Endodermal cell (in vitro differentiated cells): ENCODE results near the gene DDX39B. TPM values are rescaled to one million over a fixed set of nuclear protein-coding genes. Genes with fewer than 3 reads are reported as not detected.
"Not testable (repeated sequence)": the region's sequence is repeated elsewhere in the genome, so short reads cannot be mapped to it uniquely, and the experiment has no call there.

Experiments used
- DNase-seq: peaks from one replicate; pipeline ENCODE4 v3.0.0-alpha.2; 2017
- H3K27ac ChIP-seq: 2 replicates; pipeline ENCODE4 v1.5.1; 2013; ENCODE audit warnings: mild to moderate bottlenecking, low read depth, low read length, moderate library complexity
- H3K27me3 ChIP-seq: 2 replicates; pipeline ENCODE4 v1.6.1; 2013; ENCODE audit warnings: mild to moderate bottlenecking, low read length, moderate library complexity; ENCODE audit not compliant: insufficient read depth, control insufficient read depth, poor library complexity, severe bottlenecking
- H3K36me3 ChIP-seq: 2 replicates; pipeline ENCODE4 v1.7.0; 2013; ENCODE audit warnings: mild to moderate bottlenecking, low read length, moderate library complexity; ENCODE audit not compliant: control insufficient read depth, insufficient read depth
- H3K4me1 ChIP-seq: one replicate; pipeline ENCODE4 v1.7.0; 2013; ENCODE audit warnings: low read length; ENCODE audit not compliant: control insufficient read depth, insufficient read depth
- H3K4me3 ChIP-seq: 2 replicates; pipeline ENCODE4 v1.5.1; 2013; ENCODE audit warnings: mild to moderate bottlenecking, low read length, moderate library complexity
- H3K9ac ChIP-seq: 2 replicates; pipeline ENCODE4 v1.6.1; 2013; ENCODE audit warnings: mild to moderate bottlenecking, low read length, moderate library complexity; ENCODE audit not compliant: poor library complexity, severe bottlenecking; ENCODE audit errors: extremely low read depth
- H3K9me3 ChIP-seq: 2 replicates; pipeline ENCODE4 v1.6.1; 2013; ENCODE audit warnings: mild to moderate bottlenecking, low read length, moderate library complexity; ENCODE audit not compliant: control insufficient read depth
- H3K27ac Mint-ChIP-seq: 2 replicates; pipeline ENCODE4 v1.8.0; 2020; ENCODE audit warnings: mixed read lengths
- H3K27me3 Mint-ChIP-seq: 2 replicates; pipeline ENCODE4 v1.8.0; 2021; ENCODE audit warnings: mild to moderate bottlenecking, mixed read lengths; ENCODE audit not compliant: insufficient read depth
- H3K36me3 Mint-ChIP-seq: 2 replicates; pipeline ENCODE4 v1.8.0; 2020; ENCODE audit warnings: low read depth, mixed read lengths
- H3K4me1 Mint-ChIP-seq: 2 replicates; pipeline ENCODE4 v1.8.0; 2020; ENCODE audit warnings: mixed read lengths
- H3K4me3 Mint-ChIP-seq: 2 replicates; pipeline ENCODE4 v1.8.0; 2020; ENCODE audit warnings: mild to moderate bottlenecking, moderate library complexity, mixed read lengths
- H3K9me3 Mint-ChIP-seq: 2 replicates; pipeline ENCODE4 v1.8.0; 2020; ENCODE audit warnings: mild to moderate bottlenecking, mixed read lengths
- WGBS, 2 experiments: methylation state at CpG; one replicate each; pipeline versions ENCODE4 v1.1.5 to v1.1.7; 2013; ENCODE audit warnings: missing lambda C conversion rate in 2 of 2, mixed read lengths in 1 of 2; ENCODE audit not compliant: insufficient coverage in 1 of 2, insufficient read length in 1 of 2; 5-methylcytosine and 5-hydroxymethylcytosine counted together
- total RNA-seq, 2 donors: library from RNA; stranded (reverse); fragmentation: NEBNext Ultra II Directional in 1 of 2; extraction: Animal tissue kit (Norgen Biotek cat#: 25700) in 1 of 2; gene quantifications; 2 replicates in 1 of 2; 3 replicates in 1 of 2; pipeline ENCODE4 v1.2.1, GENCODE V29; 2021
- TF ChIP-seq, protein P1 (sequence below): fragments of 200-600 bp; sonication (generic); conservative IDR thresholded peaks from 2 replicates; pipeline ENCODE4 v1.5.0; 2021; ENCODE audit warnings: antibody characterized with exemption, mild to moderate bottlenecking

DDX39B gene
- total RNA-seq, 2 donors from 2014 or later, result 572 to 654 TPM

DNA sequence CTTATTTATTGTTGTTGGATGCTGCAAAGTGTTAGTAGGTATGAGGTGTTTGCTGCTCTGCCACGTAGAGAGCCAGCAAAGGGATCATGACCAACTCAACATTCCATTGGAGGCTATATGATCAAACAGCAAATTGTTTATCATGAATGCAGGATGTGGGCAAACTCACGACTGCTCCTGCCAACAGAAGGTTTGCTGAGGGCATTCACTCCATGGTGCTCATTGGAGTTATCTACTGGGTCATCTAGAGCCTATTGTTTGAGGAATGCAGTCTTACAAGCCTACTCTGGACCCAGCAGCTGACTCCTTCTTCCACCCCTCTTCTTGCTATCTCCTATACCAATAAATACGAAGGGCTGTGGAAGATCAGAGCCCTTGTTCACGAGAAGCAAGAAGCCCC is 31.8 kb downstream of the DDX39B start:
- Mint-ChIP-seq H3K27ac (no peak overlapping the region), H3K9me3 (peaks cover 11% of the 10 kb centered on the region), H3K4me1 (no peaks in the 10 kb centered on the region), H3K4me3 (no peak overlapping the region), H3K27me3 (no peaks in the 10 kb centered on the region), H3K36me3 (peaks cover 37% of the 10 kb centered on the region)
- no peak overlapping the region for H3K27ac ChIP-seq
- no peaks in the 10 kb centered on the region for H3K27me3 ChIP-seq
- TF ChIP-seq, protein P1, sequence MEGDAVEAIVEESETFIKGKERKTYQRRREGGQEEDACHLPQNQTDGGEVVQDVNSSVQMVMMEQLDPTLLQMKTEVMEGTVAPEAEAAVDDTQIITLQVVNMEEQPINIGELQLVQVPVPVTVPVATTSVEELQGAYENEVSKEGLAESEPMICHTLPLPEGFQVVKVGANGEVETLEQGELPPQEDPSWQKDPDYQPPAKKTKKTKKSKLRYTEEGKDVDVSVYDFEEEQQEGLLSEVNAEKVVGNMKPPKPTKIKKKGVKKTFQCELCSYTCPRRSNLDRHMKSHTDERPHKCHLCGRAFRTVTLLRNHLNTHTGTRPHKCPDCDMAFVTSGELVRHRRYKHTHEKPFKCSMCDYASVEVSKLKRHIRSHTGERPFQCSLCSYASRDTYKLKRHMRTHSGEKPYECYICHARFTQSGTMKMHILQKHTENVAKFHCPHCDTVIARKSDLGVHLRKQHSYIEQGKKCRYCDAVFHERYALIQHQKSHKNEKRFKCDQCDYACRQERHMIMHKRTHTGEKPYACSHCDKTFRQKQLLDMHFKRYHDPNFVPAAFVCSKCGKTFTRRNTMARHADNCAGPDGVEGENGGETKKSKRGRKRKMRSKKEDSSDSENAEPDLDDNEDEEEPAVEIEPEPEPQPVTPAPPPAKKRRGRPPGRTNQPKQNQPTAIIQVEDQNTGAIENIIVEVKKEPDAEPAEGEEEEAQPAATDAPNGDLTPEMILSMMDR, result no peak
- no peaks in the 10 kb centered on the region for H3K4me1 ChIP-seq
- no peak overlapping the region for H3K9ac ChIP-seq
- H3K9me3 ChIP-seq, result peaks cover 7% of the 10 kb centered on the region
- no peaks in the 10 kb centered on the region for H3K36me3 ChIP-seq
- no peak for DNase-seq
- 84 to 88% methylated on average over 4 of the region's 4 CpGs for WGBS, 2 experiments
- H3K4me3 ChIP-seq, result no peak overlapping the region

- H3K4me1 Mint-ChIP-seq, H3K9ac ChIP-seq, H3K4me1 ChIP-seq, H3K27ac Mint-ChIP-seq, H3K27me3 ChIP-seq, H3K27ac ChIP-seq, H3K4me3 Mint-ChIP-seq, DNase-seq, H3K27me3 Mint-ChIP-seq, H3K9me3 ChIP-seq, H3K4me3 ChIP-seq, H3K36me3 ChIP-seq: not testable (repeated sequence)
- Mint-ChIP-seq H3K36me3 (peaks cover 37% of the 10 kb centered on the region), H3K9me3 (peaks cover 11% of the 10 kb centered on the region)
- WGBS, 2 experiments, result 70% methylated on average over 2 of the region's 2 CpGs; no CpG with 5 or more reads in 1 of the 2 experiments
Observed at GRCh38 chr6:31509036-31509435, 32.8 kb downstream of the DDX39B start.

GRCh38 chr6:31502586-31502985 is 39.2 kb downstream of the DDX39B start:
- Mint-ChIP-seq H3K27me3 (peaks cover 18% of the 10 kb centered on the region), H3K4me1 (peaks cover 20% of the 10 kb centered on the region), H3K4me3 (no peak overlapping the region), H3K27ac (no peak overlapping the region), H3K36me3 (peaks cover 3% of the 10 kb centered on the region), H3K9me3 (no peaks in the 10 kb centered on the region)
- no peaks in the 10 kb centered on the region for H3K36me3 ChIP-seq
- H3K9ac ChIP-seq, result no peak overlapping the region
- TF ChIP-seq, protein P1, result no peak
- no peaks in the 10 kb centered on the region for H3K9me3 ChIP-seq
- no peak for DNase-seq
- no peaks in the 10 kb centered on the region for H3K4me1 ChIP-seq
- H3K4me3 ChIP-seq, result no peak overlapping the region
- H3K27me3 ChIP-seq, result peaks cover 14% of the 10 kb centered on the region
- H3K27ac ChIP-seq, result no peak overlapping the region

DNA sequence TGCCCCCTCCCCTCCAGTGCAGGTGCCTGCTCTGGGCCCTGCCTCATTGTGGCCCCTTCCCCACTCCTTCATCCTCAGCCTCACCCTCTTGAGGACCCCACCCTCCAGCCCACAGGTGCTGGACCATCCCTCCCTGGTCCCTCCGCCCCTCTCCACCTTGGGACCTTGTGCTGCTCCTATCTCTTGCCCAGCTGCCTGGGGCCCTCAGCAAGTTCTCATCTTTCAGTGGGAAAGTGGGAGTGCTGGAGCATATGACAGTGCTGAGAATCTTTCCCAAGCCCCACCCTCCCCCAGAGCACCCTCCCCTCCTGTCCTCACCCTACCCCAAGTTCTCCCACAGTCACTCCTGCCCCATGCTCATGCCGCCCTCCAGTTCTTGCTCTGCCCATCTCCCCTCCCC is 42.2 kb downstream of the DDX39B start:
- H3K27me3 ChIP-seq, result peaks cover 43% of the 10 kb centered on the region
- not testable (repeated sequence) for H3K9me3 Mint-ChIP-seq, H3K27ac ChIP-seq, H3K36me3 ChIP-seq, H3K9me3 ChIP-seq, H3K9ac ChIP-seq, H3K36me3 Mint-ChIP-seq, DNase-seq, H3K27ac Mint-ChIP-seq, H3K4me1 ChIP-seq
- H3K4me1 Mint-ChIP-seq, result peaks cover 26% of the 10 kb centered on the region
- WGBS, 2 experiments, result no CpG with 5 or more reads among the region's 2 CpGs
- H3K27me3 Mint-ChIP-seq, result peaks cover 47% of the 10 kb centered on the region
- H3K4me3 Mint-ChIP-seq, result peak overlapping the region; percentile 69
- H3K4me3 ChIP-seq, result peak overlapping the region; percentile 81
